ENCODE results near the gene ARIH2. TPM values are rescaled to one million over a fixed set of nuclear protein-coding genes. Genes with fewer than 3 reads are reported as not detected.

Gene ARIH2
- total and polyA plus RNA-seq, 2 donors (not counting 3 experiments of a cell fraction or from before 2014, with no cell fraction given), result 59.7 to 85.5 TPM

- no peaks in the 10 kb centered on the region for H3K9me3 ChIP-seq (replicated peaks; ENCODE audit: control insufficient read depth, insufficient read depth, low read length)
- H3K4me1 ChIP-seq (ENCODE audit: control insufficient read depth, extremely low read depth, insufficient read depth, low read length), result no peaks in the 10 kb centered on the region
- peaks cover 24 to 53% of the 10 kb centered on the region in 2 experiments for H3K36me3 ChIP-seq (ENCODE audit: control insufficient read depth in 2 of 2, extremely low read depth in 1 of 2, insufficient read depth in 2 of 2, low read length in 2 of 2)
- no peaks in the 10 kb centered on the region for H3K9me1 ChIP-seq (replicated peaks; ENCODE audit: control insufficient read depth, extremely low read depth, insufficient read depth, low read length)
- dilution Hi-C loops (cut with MboI; ENCODE audit: extremely low pct_ligation_motif_present, low sequenced_read_pairs), result no loop called here
- TF ChIP-seq MAX (IDR thresholded peaks at IDR 0.05; ENCODE audit: insufficient read depth, insufficient read length), result no peak
- TF ChIP-seq MYC (IDR thresholded peaks at IDR 0.05; ENCODE audit: low read depth, low read length), result no peak
- TF ChIP-seq POLR2AphosphoS5 (IDR thresholded peaks at IDR 0.05; ENCODE audit: insufficient read depth, low read depth, low read length), result no peak
- TF ChIP-seq FOS (IDR thresholded peaks at IDR 0.05; ENCODE audit: borderline replicate concordance, insufficient read depth, low read length), result no peak
- TF ChIP-seq JUN (IDR thresholded peaks at IDR 0.05; ENCODE audit: borderline replicate concordance, insufficient read depth, insufficient read length, low read depth), result no peak
- no peak for TF ChIP-seq EZH2 (IDR thresholded peaks at IDR 0.05; ENCODE audit: borderline replicate concordance, low read depth, low read length, severe bottlenecking)
- TF ChIP-seq POLR2A (IDR thresholded peaks at IDR 0.05; ENCODE audit: low read depth, low read length), result no peak
- TF ChIP-seq GATA2 (IDR thresholded peaks at IDR 0.05; ENCODE audit: insufficient read depth, insufficient read length, low read depth, low read length), result no peak
- TF ChIP-seq CTCF (IDR thresholded peaks at IDR 0.05; ENCODE audit: extremely low read depth in 1 of 2, insufficient read depth in 1 of 2, low read depth in 1 of 2, low read length in 2 of 2), result no peak
- no peak overlapping the region for H2AFZ ChIP-seq (ENCODE audit: low read depth, low read length)
- H3K27ac ChIP-seq (ENCODE audit: insufficient read depth, low read depth, low read length), result no peak overlapping the region
- DNase-seq (ENCODE audit: low read depth, low spot score), result no peak
- H4K20me1 ChIP-seq (replicated peaks; ENCODE audit: control insufficient read depth, extremely low read depth, insufficient read depth, low read length), result no peaks in the 10 kb centered on the region
- H3K79me2 ChIP-seq (ENCODE audit: control insufficient read depth, insufficient read depth, low read length), result no peaks in the 10 kb centered on the region
- POLR2A ChIA-PET, result no interaction called here
- no peak overlapping the region for H3K4me3 ChIP-seq (replicated peaks in 1 of 3; ENCODE audit: insufficient read depth in 1 of 3, low read depth in 1 of 3, low read length in 3 of 3)
- H3K4me2 ChIP-seq (ENCODE audit: insufficient read depth, low read length), result no peak overlapping the region
- BruUV-seq (replicated peaks), result no TSS peak
- no peak overlapping the region for H3K9ac ChIP-seq (replicated peaks; ENCODE audit: extremely low read depth, insufficient read depth, low read length)
- no peak for FAIRE-seq
- CTCF ChIA-PET, result interaction anchor here (1.2 to 1.7 kb wide), 3 partner anchors 13 to 32 kb away, joined by 3 to 10 read pairs (median 4); partner anchors contain the start of gene WDR6
- intact Hi-C loops (cut with micrococcal nuclease), result no loop called here
- H3K27me3 ChIP-seq (ENCODE audit: control insufficient read depth in 2 of 2, insufficient read depth in 2 of 2, low read length in 2 of 2), result no peaks in the 10 kb centered on the region
Observed at GRCh38 chr3:48974076-48974864, 55.6 kb downstream of the ARIH2 start.

Data from endothelial cell of umbilical vein (primary cell).